Nephron progenitor cell (in vitro differentiated cells): ENCODE results near the gene SPNS1.
"Not testable (repeated sequence)": the region's sequence is repeated elsewhere in the genome, so short reads cannot be mapped to it uniquely, and the experiment has no call there.

Source experiments
- DNase-seq: peaks from one replicate; pipeline ENCODE4 v3.0.0; 2021
- H3K27ac Mint-ChIP-seq: 2 replicates; pipeline ENCODE4 v1.8.0; 2021; ENCODE audit warnings: mild to moderate bottlenecking, moderate library complexity, mixed read lengths
- H3K27me3 Mint-ChIP-seq: 2 replicates; pipeline ENCODE4 v1.8.0; 2021; ENCODE audit warnings: mild to moderate bottlenecking, low read depth, mixed read lengths; ENCODE audit not compliant: poor library complexity
- H3K36me3 Mint-ChIP-seq: 2 replicates; pipeline ENCODE4 v1.8.0; 2021; ENCODE audit warnings: low read depth, mixed read lengths
- H3K4me1 Mint-ChIP-seq: 2 replicates; pipeline ENCODE4 v1.8.0; 2021; ENCODE audit warnings: mixed read lengths
- H3K4me3 Mint-ChIP-seq: 2 replicates; pipeline ENCODE4 v1.8.0; 2021; ENCODE audit warnings: mild to moderate bottlenecking, moderate library complexity, mixed read lengths
- H3K9me3 Mint-ChIP-seq: 2 replicates; pipeline ENCODE4 v1.8.0; 2021; ENCODE audit warnings: mild to moderate bottlenecking, moderate library complexity, mixed read lengths
- TF ChIP-seq, protein P1 (sequence below): fragments of 200-600 bp; sonication (generic); IDR thresholded peaks from 2 replicates; pipeline ENCODE4 v1.5.0; 2021; ENCODE audit warnings: antibody characterized with exemption

The SPNS1 gene

DNA sequence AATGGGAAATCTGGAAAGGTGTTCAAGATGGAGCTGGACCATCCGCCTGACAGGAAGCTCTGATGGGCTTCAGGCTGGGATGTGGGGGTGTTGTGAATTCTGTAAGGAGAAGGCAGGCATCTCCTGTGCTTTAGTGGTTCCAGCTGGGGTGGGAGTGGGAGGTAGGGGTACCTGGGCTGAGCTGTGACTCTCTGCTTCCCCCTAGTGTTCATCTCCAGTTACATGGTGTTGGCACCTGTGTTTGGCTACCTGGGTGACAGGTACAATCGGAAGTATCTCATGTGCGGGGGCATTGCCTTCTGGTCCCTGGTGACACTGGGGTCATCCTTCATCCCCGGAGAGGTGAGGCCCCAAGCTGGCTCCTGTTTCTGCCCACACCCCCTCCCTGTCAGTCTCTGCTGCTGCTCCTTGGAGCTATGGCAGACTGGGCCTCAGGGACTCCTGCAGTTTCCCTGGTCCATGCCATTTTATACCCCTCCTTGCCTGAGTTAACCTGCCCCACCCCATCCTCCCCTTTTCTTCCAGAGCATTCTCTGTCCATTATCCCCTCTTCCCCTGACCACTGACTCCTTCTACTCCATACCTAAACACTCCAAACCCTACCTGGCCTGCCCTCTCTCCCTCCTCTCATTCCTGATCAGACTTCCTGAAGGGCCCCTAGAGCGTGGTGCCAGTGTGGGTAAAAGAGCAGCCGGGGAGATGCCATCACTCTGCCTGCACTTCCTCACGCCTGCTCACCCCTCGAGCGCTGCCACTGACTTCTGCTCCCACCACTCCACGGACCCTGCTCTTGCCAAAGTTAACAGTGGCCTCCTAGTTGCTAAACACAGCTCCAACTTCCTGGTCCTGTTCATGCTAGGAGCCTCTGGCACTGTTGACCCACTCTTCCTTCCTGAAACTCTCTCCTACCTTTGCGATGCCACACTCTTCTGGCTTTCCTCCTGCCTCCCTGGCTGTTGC is 3.4 kb downstream of the SPNS1 start:
- peaks cover 3% of the 10 kb centered on the region for H3K27me3 Mint-ChIP-seq
- peaks cover 27% of the 10 kb centered on the region for H3K4me1 Mint-ChIP-seq
- no peak overlapping the region for H3K27ac Mint-ChIP-seq
- peak; percentile 15 for DNase-seq
- H3K9me3 Mint-ChIP-seq = no peaks in the 10 kb centered on the region
- TF ChIP-seq, protein P1, sequence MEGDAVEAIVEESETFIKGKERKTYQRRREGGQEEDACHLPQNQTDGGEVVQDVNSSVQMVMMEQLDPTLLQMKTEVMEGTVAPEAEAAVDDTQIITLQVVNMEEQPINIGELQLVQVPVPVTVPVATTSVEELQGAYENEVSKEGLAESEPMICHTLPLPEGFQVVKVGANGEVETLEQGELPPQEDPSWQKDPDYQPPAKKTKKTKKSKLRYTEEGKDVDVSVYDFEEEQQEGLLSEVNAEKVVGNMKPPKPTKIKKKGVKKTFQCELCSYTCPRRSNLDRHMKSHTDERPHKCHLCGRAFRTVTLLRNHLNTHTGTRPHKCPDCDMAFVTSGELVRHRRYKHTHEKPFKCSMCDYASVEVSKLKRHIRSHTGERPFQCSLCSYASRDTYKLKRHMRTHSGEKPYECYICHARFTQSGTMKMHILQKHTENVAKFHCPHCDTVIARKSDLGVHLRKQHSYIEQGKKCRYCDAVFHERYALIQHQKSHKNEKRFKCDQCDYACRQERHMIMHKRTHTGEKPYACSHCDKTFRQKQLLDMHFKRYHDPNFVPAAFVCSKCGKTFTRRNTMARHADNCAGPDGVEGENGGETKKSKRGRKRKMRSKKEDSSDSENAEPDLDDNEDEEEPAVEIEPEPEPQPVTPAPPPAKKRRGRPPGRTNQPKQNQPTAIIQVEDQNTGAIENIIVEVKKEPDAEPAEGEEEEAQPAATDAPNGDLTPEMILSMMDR = peak; percentile 53
- H3K4me3 Mint-ChIP-seq = no peak overlapping the region
- peaks cover 22% of the 10 kb centered on the region for H3K36me3 Mint-ChIP-seq

GRCh38 chr16:28980330-28980729 is 5.8 kb downstream of the SPNS1 start:
- not testable (repeated sequence) for H3K27ac Mint-ChIP-seq, H3K27me3 Mint-ChIP-seq, H3K9me3 Mint-ChIP-seq, H3K4me3 Mint-ChIP-seq, DNase-seq
- peaks cover 12% of the 10 kb centered on the region for H3K4me1 Mint-ChIP-seq
- peaks cover 32% of the 10 kb centered on the region for H3K36me3 Mint-ChIP-seq

DNA sequence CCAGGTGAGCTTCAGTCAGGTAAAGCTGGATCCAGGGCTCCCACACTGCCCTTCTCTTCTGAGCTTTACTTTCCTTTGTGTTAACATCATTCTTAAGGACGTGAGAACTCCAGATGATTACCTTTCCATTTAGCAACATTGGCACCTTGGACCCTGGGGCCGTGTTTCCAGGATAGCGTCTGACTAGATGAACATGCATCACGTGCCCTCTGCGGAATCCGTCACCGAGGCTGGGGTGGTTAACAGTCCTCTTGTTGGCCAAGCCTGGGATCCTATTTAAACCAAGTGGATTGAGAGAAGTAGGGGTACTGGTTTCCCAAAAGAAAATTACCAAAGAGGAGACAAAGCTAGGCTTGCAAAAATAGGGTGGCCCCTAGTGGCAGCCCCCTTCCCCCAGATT is 6.4 kb downstream of the SPNS1 start:
- peaks cover 32% of the 10 kb centered on the region for H3K36me3 Mint-ChIP-seq
- TF ChIP-seq, protein P1 = no peak
- no peaks in the 10 kb centered on the region for H3K9me3 Mint-ChIP-seq
- H3K27me3 Mint-ChIP-seq = peaks cover 3% of the 10 kb centered on the region
- no peak overlapping the region for H3K27ac Mint-ChIP-seq
- no peak overlapping the region for H3K4me3 Mint-ChIP-seq
- peaks cover 6% of the 10 kb centered on the region for H3K4me1 Mint-ChIP-seq
- no peak for DNase-seq

GRCh38 chr16:28981517-28981916 is 6.9 kb downstream of the SPNS1 start:
- H3K4me3 Mint-ChIP-seq = no peak overlapping the region
- no peaks in the 10 kb centered on the region for H3K27me3 Mint-ChIP-seq
- no peaks in the 10 kb centered on the region for H3K9me3 Mint-ChIP-seq
- peaks cover 32% of the 10 kb centered on the region for H3K36me3 Mint-ChIP-seq
- TF ChIP-seq, protein P1 = peak; percentile 63
- peaks cover under 1% of the 10 kb centered on the region for H3K4me1 Mint-ChIP-seq
- DNase-seq = peak; percentile 45
- no peak overlapping the region for H3K27ac Mint-ChIP-seq

- TF ChIP-seq, protein P1 = no peak
- no peaks in the 10 kb centered on the region for H3K4me1 Mint-ChIP-seq
- H3K4me3 Mint-ChIP-seq = no peak overlapping the region
- DNase-seq = no peak
- peaks cover 5% of the 10 kb centered on the region for H3K9me3 Mint-ChIP-seq
- H3K36me3 Mint-ChIP-seq = peaks cover 39% of the 10 kb centered on the region
- no peak overlapping the region for H3K27ac Mint-ChIP-seq
- no peaks in the 10 kb centered on the region for H3K27me3 Mint-ChIP-seq
Measured at GRCh38 chr16:28982418-28982817, 7.8 kb downstream of the SPNS1 start.

GRCh38 chr16:28982949-28983348 is 8.4 kb downstream of the SPNS1 start:
- no peak for DNase-seq
- no peaks in the 10 kb centered on the region for H3K27me3 Mint-ChIP-seq
- H3K9me3 Mint-ChIP-seq = peaks cover 8% of the 10 kb centered on the region
- H3K4me1 Mint-ChIP-seq = no peaks in the 10 kb centered on the region
- no peak overlapping the region for H3K27ac Mint-ChIP-seq
- TF ChIP-seq, protein P1 = no peak
- no peak overlapping the region for H3K4me3 Mint-ChIP-seq
- H3K36me3 Mint-ChIP-seq = peaks cover 44% of the 10 kb centered on the region
